ENCODE measurements around the gene GRID2. TPM values are rescaled to one million over a fixed set of nuclear protein-coding genes. Genes with fewer than 3 reads are reported as not detected.

Gene GRID2
- total and polyA plus RNA-seq, 2 donors, result 0.63 to 26.1 TPM

DNA sequence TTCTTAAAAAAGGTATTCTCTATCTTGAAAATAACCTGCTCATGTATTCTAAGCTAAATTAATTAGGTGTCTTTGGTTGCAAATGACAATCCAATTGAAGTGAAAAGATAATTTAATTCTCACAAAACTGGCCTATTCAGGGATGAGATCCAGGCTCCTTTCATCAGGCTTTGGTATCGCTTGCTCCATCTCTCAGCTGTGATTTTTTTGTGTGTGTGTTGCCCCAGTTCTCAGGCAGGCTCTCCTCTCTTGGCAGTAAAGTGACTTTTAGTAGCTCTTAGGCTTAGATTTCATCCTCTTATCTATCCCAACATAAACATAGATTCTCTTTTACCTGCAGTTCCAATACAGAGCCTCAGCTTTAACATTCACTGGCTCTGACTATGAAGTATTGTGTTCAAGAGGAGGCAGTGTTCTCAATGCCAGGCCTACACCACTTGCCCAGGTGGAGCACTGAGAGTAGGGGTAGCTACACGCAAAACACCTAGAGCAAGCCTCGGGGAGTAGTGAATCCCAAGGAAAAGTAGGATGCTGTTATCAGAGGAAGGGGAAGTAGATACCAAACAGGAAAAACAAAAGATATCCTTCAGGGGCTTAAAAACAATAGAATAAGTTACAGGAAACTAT, 1132.3 kb downstream of the GRID2 start:
- DNase-seq (ENCODE audit: extremely low spot score), result no peak
- WGBS, result 50% methylated on average over 3 of the region's 3 CpGs
- no peak overlapping the region for H3K27ac ChIP-seq (ENCODE audit: low read depth)
- no peaks in the 10 kb centered on the region for H3K36me3 ChIP-seq (ENCODE audit: insufficient read depth)
- no peak overlapping the region for H3K4me3 ChIP-seq (ENCODE audit: low read depth, low read length)
- no peaks in the 10 kb centered on the region for H3K4me1 ChIP-seq (ENCODE audit: insufficient read depth)

DNA sequence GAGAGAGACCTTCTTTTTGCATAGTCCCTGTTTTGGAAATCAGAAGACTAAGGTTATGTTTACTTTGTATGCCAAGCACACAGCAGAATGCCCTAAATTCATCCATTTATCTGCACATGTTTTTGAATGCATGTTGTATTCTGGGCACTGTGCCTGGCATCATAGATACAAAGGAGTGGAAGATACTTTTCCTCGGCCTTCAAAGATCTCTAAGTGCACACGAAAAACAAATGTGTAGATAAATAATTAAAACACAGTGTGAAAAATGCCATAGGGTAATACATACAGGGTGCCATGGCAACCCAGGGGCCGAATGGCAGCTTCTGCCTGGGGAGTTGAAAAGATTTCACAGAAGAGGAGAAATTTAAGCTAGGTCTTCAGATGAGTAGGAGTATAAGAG, 1134.2 kb downstream of the GRID2 start:
- H3K4me1 ChIP-seq (ENCODE audit: insufficient read depth), result no peaks in the 10 kb centered on the region
- 86% methylated on average over 3 of the region's 3 CpGs for WGBS
- no peak for DNase-seq (ENCODE audit: extremely low spot score)
- H3K36me3 ChIP-seq (ENCODE audit: insufficient read depth), result no peaks in the 10 kb centered on the region
- H3K4me3 ChIP-seq (ENCODE audit: low read depth, low read length), result no peak overlapping the region
- H3K27ac ChIP-seq (ENCODE audit: low read depth), result no peak overlapping the region

DNA sequence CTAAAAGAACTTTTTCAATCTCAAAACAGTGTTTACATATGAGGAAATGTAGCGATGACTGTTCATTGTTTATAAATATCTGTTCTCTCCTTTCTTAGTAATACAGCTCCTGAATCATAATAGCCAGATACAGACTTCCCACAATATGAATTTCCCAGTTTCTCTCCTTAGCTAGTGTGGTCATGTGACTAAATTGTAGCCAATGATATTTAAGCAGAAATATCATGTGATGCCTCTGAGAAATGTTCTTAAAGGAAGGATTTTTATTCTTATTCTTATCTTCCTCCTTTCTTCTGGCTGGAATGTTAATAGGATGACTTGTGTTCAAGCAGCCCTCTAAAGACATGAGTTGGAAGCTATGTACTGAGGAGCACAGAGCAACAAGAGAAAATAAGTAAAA, 1141.1 kb downstream of the GRID2 start:
- Histone ChIP-seq H3K4me1 (ENCODE audit: insufficient read depth) (no peaks in the 10 kb centered on the region), H3K36me3 (ENCODE audit: insufficient read depth) (no peaks in the 10 kb centered on the region), H3K27ac (ENCODE audit: low read depth) (no peak overlapping the region), H3K4me3 (ENCODE audit: low read depth, low read length) (no peak overlapping the region)
- no peak for DNase-seq (ENCODE audit: extremely low spot score)
- WGBS, result 79% methylated on average over 1 of the region's 1 CpG

DNA sequence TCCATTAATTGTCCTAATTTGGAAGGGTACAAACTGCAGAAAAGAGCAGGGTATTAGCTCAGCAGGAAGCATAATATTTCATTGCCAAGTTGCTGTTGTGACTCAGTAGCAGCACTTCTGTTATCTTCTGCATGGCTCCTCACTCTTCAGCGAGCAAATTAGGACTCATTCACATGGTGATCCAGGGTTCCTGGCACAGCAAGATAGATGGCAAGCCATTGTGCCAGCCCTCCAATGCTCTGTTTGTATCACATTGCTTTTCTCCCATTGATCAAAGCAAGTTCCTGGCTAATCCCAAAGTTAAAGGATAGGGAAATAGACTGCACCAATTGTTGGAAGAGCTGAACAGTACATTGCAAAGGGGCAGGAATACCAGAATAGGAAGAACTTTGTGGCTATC, 1142.3 kb downstream of the GRID2 start:
- DNase-seq (ENCODE audit: extremely low spot score), result no peak
- 89% methylated on average over 1 of the region's 1 CpG for WGBS
- no peak overlapping the region for H3K4me3 ChIP-seq (ENCODE audit: low read depth, low read length)
- H3K27ac ChIP-seq (ENCODE audit: low read depth), result no peak overlapping the region
- H3K4me1 ChIP-seq (ENCODE audit: insufficient read depth), result no peaks in the 10 kb centered on the region
- no peaks in the 10 kb centered on the region for H3K36me3 ChIP-seq (ENCODE audit: insufficient read depth)

DNA sequence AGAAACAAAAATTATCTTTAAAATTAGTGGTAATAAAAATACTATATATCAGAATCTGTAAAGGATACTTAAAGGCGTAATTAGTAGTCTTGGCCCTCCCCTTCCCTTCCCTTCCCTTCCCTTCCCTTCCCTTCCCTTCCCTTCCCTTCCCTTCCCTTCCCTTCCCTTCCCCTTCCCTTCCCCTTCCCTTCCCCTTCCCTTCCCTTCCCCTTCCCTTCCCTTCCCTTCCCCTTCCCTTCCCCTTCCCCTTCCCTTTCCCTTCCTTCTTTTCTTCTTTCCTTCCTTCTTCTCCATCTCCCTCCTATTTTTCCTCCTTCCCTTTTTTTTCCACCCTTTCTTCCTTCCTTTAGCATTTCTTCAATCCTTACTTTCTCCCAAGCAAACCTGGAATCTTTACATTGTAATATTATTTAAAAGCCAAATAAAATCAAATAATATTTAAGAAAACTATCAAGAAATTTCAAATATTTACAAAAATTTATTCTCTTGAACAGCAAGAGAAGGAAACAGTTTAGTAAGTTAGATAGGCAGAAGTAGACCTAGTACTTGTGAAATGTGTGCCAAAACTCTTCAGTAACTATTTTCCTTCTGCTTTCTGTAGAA, 1145.0 kb downstream of the GRID2 start:
- 96% methylated on average over 1 of the region's 1 CpG for WGBS
- no peaks in the 10 kb centered on the region for H3K4me1 ChIP-seq (ENCODE audit: insufficient read depth)
- H3K4me3 ChIP-seq (ENCODE audit: low read depth, low read length), result no peak overlapping the region
- DNase-seq (ENCODE audit: extremely low spot score), result no peak
- H3K36me3 ChIP-seq (ENCODE audit: insufficient read depth), result no peaks in the 10 kb centered on the region
- no peak overlapping the region for H3K27ac ChIP-seq (ENCODE audit: low read depth)

DNA sequence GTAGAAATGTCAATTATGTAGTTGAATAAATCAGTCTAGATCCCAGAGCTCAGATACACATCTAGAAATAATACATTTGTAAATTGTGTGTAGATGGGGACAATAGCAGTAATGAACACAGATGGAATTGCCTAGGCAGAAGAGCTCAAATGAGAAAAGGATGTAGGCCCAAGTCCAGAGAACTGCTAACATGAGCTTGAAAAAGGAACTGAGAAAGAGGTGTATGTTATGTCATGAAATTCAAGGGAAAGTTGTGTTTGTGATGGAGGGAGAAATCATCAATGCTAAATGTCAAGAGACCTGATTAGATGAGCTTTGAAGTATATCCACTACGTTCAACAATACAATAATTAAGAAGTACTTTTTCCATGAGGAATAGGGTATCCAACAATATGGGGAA, 1148.2 kb downstream of the GRID2 start:
- no peak for DNase-seq (ENCODE audit: extremely low spot score)
- Histone ChIP-seq H3K36me3 (ENCODE audit: insufficient read depth) (no peaks in the 10 kb centered on the region), H3K4me1 (ENCODE audit: insufficient read depth) (no peaks in the 10 kb centered on the region), H3K27ac (ENCODE audit: low read depth) (no peak overlapping the region), H3K4me3 (ENCODE audit: low read depth, low read length) (no peak overlapping the region)
- 82% methylated on average over 1 of the region's 1 CpG for WGBS

DNA sequence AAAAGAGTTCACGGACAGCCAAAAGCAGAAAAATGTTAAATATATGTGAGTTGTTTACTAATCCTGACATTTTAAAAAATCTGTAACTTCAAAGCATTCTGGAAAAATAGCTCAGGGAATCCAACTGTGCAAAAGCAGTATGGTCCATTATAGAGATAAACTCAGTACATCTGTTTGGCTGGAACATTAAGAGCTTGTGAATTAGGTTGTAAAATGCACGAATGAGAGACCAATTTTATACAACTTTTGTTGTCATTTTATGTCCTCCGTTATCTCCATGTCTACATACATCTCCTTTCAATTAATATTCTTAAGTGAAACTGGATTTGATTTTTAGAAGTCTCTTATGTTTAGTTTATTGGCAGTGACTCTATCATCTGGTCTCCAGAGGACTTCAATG, 1157.8 kb downstream of the GRID2 start:
- 43% methylated on average over 3 of the region's 3 CpGs for WGBS
- Histone ChIP-seq H3K4me1 (ENCODE audit: insufficient read depth) (no peaks in the 10 kb centered on the region), H3K4me3 (ENCODE audit: low read depth, low read length) (no peak overlapping the region), H3K36me3 (ENCODE audit: insufficient read depth) (no peaks in the 10 kb centered on the region), H3K27ac (ENCODE audit: low read depth) (no peak overlapping the region)
- DNase-seq (ENCODE audit: extremely low spot score), result no peak

DNA sequence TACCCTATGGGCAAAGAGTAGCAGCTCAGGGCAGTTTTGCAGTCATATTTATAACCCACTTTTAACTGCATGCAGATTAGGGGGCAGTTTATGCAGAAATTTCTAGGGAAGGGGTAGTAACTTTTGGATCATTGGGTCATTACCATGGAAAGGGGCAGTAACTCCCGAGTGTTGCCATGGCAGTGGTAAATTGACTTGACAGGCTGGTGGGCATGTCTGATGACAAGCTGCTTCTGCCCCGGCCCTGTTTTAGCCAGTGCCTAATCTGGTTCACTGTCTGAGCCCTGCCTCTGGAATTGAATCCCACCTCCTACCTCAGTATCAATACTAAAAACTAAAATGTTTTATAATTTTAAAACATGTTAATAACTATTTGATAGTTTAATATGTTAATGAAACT, 1162.7 kb downstream of the GRID2 start:
- Histone ChIP-seq H3K4me3 (ENCODE audit: low read depth, low read length) (no peak overlapping the region), H3K36me3 (ENCODE audit: insufficient read depth) (no peaks in the 10 kb centered on the region), H3K27ac (ENCODE audit: low read depth) (no peak overlapping the region), H3K4me1 (ENCODE audit: insufficient read depth) (no peaks in the 10 kb centered on the region)
- WGBS, result 78% methylated on average over 2 of the region's 2 CpGs
- no peak for DNase-seq (ENCODE audit: extremely low spot score)

DNA sequence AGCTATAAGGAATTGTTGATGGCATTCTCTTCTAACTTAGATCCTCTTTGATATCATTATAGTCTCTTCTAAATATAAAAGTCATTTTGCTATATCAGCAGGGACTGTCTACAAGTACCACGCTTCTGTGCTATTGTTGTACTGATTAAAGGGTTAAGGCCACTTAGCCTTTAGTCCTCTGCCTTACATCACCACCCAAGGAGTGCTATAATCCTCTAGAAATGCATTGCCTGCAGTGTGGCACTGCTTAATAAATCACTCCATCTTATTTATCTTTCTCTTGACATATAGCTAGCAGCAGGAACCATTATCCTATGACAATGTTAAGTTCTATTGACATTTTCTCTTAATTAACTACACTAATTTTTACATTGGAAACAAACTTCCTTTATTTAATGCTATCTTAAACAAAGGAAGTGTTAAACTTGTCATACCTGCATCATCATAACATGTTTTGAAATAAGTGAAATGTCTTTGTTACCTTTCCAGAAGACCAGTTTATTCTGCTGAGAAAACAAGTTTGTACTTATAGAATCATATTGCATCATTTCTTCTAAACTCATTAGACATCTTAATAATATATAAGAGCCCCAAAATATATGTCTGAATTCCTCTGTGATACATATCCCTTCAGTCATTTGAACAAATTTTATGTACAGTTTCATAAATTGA, 1163.9 kb downstream of the GRID2 start:
- 89% methylated on average over 1 of the region's 1 CpG for WGBS
- H3K27ac ChIP-seq (ENCODE audit: low read depth), result no peak overlapping the region
- H3K4me1 ChIP-seq (ENCODE audit: insufficient read depth), result no peaks in the 10 kb centered on the region
- no peak for DNase-seq (ENCODE audit: extremely low spot score)
- no peaks in the 10 kb centered on the region for H3K36me3 ChIP-seq (ENCODE audit: insufficient read depth)
- H3K4me3 ChIP-seq (ENCODE audit: low read depth, low read length), result no peak overlapping the region

DNA sequence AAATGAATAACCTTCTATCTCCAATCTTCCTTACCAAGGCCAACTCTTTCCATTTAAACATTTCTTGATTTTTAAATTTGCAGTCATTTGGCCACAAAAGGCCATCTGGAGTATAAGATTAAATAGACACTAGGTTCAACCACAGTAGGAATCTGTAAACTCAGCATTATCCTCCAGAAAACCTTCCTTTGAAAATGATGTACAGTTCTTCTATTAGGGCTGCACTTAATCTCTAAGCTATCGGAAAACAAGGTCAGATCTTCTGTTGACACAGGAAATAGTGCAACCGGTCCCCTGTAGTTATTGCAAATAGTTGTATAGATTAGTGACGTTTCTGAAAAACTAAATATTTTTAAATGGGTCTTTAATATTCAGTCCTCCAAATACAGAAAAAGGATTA, 1165.8 kb downstream of the GRID2 start:
- H3K4me1 ChIP-seq (ENCODE audit: insufficient read depth), result no peaks in the 10 kb centered on the region
- 67% methylated on average over 3 of the region's 3 CpGs for WGBS
- DNase-seq (ENCODE audit: extremely low spot score), result no peak

DNA sequence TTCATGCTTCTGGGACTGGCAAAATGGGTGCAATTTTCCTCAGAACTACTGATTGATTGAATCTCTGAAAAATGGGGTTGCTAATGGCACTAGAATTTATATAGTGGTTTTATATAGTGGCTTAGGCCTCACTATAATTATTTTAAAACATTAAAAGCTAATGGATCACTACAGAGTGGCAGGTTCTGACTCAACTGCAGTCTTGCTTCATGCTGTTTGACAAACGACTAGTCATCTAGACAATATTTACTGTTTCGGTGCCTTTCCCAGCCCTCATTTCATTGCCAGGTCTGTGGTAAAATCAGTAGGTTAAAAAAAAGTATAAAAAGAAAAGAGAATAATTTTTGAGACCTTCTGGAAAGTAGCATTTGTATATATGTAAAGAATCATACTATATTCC, 1172.0 kb downstream of the GRID2 start:
- Histone ChIP-seq H3K27ac (ENCODE audit: low read depth) (no peak overlapping the region), H3K4me3 (ENCODE audit: low read depth, low read length) (no peak overlapping the region), H3K4me1 (ENCODE audit: insufficient read depth) (no peaks in the 10 kb centered on the region), H3K36me3 (ENCODE audit: insufficient read depth) (no peaks in the 10 kb centered on the region)
- WGBS, result 87% methylated on average over 2 of the region's 2 CpGs
- no peak for DNase-seq (ENCODE audit: extremely low spot score)

More for the DNA sequence above, 1165.8 kb downstream of the GRID2 start:
- Histone ChIP-seq H3K27ac (ENCODE audit: low read depth) (no peak overlapping the region), H3K4me3 (ENCODE audit: low read depth, low read length) (no peak overlapping the region), H3K36me3 (ENCODE audit: insufficient read depth) (no peaks in the 10 kb centered on the region)

DNA sequence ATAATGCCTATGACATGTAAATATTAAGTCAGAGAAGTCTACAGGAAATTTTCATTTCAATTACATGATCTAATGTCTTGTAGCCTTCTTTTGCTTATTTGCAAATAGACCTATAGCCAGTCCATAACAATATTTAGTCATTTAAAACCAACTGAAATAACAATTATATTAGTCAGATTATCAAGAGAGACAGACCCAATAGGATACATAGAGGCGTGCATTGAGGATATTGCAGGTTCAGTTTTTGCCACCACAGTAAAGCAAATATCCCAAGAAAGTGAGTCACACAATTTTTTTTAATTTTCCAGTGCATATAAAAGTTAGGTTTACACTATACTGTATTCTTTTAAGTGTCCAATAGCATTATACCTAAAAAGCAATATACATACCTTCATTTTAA, 1175.0 kb downstream of the GRID2 start:
- Histone ChIP-seq H3K27ac (ENCODE audit: low read depth) (no peak overlapping the region), H3K4me1 (ENCODE audit: insufficient read depth) (no peaks in the 10 kb centered on the region), H3K36me3 (ENCODE audit: insufficient read depth) (no peaks in the 10 kb centered on the region), H3K4me3 (ENCODE audit: low read depth, low read length) (no peak overlapping the region)
- no peak for DNase-seq (ENCODE audit: extremely low spot score)
- WGBS, result 94% methylated on average over 1 of the region's 1 CpG

DNA sequence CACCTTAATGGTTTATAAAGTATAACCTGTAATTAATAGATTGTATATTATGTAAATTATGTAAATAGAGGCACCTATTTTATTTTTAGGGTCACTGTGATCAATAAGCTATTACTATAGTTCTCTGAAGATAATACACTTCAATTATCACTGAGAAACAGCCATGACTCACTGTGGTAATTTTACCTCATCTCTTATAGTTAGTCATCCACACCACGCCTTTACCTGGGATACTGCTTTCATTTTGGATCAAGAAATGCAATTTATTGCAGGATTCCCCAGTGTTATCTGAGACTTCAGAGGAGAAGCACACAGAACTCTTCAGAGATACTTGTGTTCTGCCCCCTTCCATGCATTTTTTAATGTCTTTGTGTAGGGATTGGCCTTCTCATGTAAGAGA, 1176.7 kb downstream of the GRID2 start:
- Histone ChIP-seq H3K27ac (ENCODE audit: low read depth) (no peak overlapping the region), H3K4me1 (ENCODE audit: insufficient read depth) (no peaks in the 10 kb centered on the region), H3K36me3 (ENCODE audit: insufficient read depth) (no peaks in the 10 kb centered on the region), H3K4me3 (ENCODE audit: low read depth, low read length) (no peak overlapping the region)
- 94% methylated on average over 1 of the region's 1 CpG for WGBS
- DNase-seq (ENCODE audit: extremely low spot score), result no peak

DNA sequence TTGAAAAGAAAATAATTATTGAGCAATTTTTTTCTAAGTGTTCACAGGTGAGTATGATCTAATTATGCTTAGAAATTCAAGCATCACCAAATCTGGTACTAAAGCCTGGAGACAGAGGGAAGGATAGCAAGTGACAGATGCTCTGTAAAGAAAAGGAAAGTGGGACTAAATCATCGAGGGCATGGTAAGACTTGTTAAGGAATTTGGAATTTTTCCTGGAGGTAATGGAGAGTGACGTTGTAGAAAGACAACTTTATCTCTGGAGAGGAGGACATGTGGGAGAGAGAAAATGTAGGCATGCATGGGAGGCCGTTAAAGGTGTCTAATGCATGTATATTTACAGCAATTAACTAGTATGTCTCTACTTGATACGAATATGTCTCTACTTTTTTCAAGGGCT, 1191.6 kb downstream of the GRID2 start:
- H3K4me1 ChIP-seq (ENCODE audit: insufficient read depth), result no peaks in the 10 kb centered on the region
- H3K4me3 ChIP-seq (ENCODE audit: low read depth, low read length), result no peak overlapping the region
- no peak overlapping the region for H3K27ac ChIP-seq (ENCODE audit: low read depth)
- no peak for DNase-seq (ENCODE audit: extremely low spot score)
- 77% methylated on average over 4 of the region's 4 CpGs for WGBS
- no peaks in the 10 kb centered on the region for H3K36me3 ChIP-seq (ENCODE audit: insufficient read depth)
